ENCODE measurements around the gene SLC2A10. TPM values are rescaled to one million over a fixed set of nuclear protein-coding genes. Genes with fewer than 3 reads are reported as not detected.

SLC2A10 gene
- total RNA-seq, 4 donors from 2014 or later: 0.36 to 4.0 (median 2.4) TPM

DNA sequence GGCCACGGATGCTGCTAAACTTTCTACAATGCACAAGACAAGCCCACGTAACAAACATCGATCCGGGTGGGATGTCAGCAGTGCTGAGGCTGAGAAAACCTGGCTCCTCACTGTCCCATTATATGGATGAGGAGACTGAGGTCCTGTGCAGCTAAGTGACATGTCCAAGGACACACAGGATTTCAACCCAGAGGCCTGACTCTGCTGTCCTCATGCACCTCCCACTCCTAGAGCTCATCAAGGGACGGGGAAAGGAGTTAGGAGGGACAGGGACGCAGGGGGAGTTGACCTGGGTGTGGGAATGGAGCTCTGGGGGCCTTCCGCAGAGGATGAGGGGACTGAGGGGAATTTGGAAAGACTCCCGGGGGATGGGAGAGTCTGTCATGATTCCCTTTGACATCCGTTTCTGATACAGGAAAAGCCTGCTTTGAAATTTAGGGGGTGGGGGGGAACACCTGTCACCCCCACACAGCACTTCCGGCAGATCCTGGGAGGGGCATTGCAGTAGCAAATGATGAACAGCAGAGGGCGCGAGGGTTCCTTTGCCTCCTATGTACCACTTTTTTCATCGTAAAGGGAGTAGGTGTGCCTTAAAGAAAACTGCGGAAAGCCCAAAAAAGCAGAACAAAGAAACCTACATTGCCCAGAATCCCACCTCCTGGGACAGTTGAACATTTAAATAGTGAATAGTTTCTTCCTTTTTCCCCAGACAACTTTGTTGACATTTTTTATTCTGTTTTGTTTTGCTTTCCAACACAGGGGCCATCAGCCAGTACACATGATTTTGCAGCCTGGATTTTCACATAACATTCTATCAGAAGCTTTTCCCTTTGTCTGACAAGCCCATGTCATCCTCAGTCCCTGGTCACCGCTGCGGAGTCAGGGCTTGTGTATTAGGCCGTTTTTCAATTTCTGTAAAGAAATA lies 48.6 kb downstream of the SLC2A10 start:
- intact Hi-C loops (cut with DNase I; ENCODE audit: low total_unique reads): loop anchor here (1.0 to 10.0 kb wide), 2 partner anchors 392 to 627 kb away; no protein-coding TSS in a partner anchor
- Histone ChIP-seq H3K27me3 (no peaks in the 10 kb centered on the region), H3K4me1 (no peaks in the 10 kb centered on the region), H3K27ac (no peak overlapping the region), H3K9me3 (no peaks in the 10 kb centered on the region), H3K36me3 (no peaks in the 10 kb centered on the region), H3K4me3 (no peak overlapping the region)
- peak in 1 of 2 donors; percentile 51 for ATAC-seq
- in situ Hi-C loops (cut with MboI; ENCODE audit: low sequenced_read_pairs in 4 of 4): loop anchor here (5.0 to 25.0 kb wide), 6 partner anchors 254 to 629 kb away; no protein-coding TSS in a partner anchor
- TF ChIP-seq, protein P1, sequence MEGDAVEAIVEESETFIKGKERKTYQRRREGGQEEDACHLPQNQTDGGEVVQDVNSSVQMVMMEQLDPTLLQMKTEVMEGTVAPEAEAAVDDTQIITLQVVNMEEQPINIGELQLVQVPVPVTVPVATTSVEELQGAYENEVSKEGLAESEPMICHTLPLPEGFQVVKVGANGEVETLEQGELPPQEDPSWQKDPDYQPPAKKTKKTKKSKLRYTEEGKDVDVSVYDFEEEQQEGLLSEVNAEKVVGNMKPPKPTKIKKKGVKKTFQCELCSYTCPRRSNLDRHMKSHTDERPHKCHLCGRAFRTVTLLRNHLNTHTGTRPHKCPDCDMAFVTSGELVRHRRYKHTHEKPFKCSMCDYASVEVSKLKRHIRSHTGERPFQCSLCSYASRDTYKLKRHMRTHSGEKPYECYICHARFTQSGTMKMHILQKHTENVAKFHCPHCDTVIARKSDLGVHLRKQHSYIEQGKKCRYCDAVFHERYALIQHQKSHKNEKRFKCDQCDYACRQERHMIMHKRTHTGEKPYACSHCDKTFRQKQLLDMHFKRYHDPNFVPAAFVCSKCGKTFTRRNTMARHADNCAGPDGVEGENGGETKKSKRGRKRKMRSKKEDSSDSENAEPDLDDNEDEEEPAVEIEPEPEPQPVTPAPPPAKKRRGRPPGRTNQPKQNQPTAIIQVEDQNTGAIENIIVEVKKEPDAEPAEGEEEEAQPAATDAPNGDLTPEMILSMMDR (IDR thresholded peaks at IDR 0.05 in 4 of 5, conservative IDR thresholded peaks at IDR 0.05 in 1 of 5): peak; percentile 45 to 78 (median 62)
- TF ChIP-seq POLR2A (IDR thresholded peaks at IDR 0.05): no peak
- no peak for DNase-seq

DNA sequence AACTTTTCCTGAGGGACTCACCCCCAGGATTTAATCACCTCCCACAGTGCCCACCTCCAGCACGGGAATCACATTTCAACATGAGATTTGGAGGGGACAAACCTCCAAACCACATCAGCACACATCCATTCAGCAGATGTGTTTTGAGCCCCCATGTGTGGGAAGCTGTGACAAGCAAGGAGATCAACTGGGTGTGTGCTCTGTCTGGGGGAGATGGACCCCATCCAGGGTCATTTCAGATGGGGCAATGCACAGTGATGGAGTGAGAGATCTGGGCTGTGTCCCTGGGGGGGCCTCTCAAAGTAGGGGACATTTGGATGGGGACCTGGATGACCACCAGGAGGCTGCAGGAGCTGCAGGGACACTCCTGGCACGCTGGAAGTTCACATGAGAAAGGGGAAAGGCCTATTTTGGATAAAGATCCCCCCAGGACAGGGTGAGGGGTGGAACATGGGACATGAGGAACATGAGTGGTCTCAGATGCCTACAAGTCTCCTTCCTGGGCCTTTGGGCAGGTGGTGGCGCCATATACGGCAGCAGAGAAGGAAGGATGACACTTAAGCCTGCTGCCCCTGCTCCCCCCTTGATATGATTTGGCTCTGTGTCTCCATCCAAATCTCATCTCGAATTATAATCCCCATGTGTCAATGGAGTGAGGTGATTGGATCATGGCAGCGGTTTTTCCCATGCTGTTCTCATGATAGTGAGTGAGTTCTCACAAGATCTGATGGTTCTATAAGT lies 49.6 kb downstream of the SLC2A10 start:
- intact Hi-C loops (cut with DNase I; ENCODE audit: low total_unique reads) (loop anchor here (1.0 to 10.0 kb wide), 2 partner anchors 391 to 626 kb away; no protein-coding TSS in a partner anchor), in situ Hi-C loops (cut with MboI; ENCODE audit: low sequenced_read_pairs in 4 of 4) (loop anchor here (5.0 to 25.0 kb wide), 6 partner anchors 253 to 628 kb away; no protein-coding TSS in a partner anchor)
- Histone ChIP-seq H3K4me3 (no peak overlapping the region), H3K9me3 (no peaks in the 10 kb centered on the region), H3K4me1 (no peaks in the 10 kb centered on the region), H3K27me3 (no peaks in the 10 kb centered on the region), H3K27ac (no peak overlapping the region), H3K36me3 (no peaks in the 10 kb centered on the region)
- ATAC-seq (no peak), DNase-seq (no peak)
- no peak for TF ChIP-seq POLR2A (IDR thresholded peaks at IDR 0.05)
- TF ChIP-seq, protein P1 (IDR thresholded peaks at IDR 0.05 in 4 of 5, conservative IDR thresholded peaks at IDR 0.05 in 1 of 5): no peak

DNA sequence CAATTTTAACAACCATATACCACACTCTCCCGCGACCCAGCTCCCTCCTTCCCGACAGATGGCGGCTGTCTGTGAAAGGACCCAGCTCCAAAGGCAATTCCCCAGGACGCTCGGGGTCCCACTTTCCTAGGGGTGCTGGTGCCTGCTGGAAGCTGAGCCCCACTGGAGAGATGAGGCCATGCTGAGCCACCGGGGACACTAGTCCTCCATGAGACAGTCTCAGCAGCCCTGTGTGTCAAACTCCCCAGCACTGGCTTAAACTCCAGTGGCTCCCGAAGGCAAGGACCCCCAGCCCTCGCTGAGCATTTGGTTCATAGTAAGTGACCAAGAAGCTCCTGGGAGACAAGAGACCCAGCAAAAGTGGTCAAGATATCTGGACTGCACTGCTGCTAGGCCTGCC lies 52.1 kb downstream of the SLC2A10 start:
- Histone ChIP-seq H3K27ac (no peak overlapping the region), H3K36me3 (no peaks in the 10 kb centered on the region), H3K9me3 (no peaks in the 10 kb centered on the region), H3K27me3 (no peaks in the 10 kb centered on the region), H3K4me1 (no peaks in the 10 kb centered on the region), H3K4me3 (no peak overlapping the region)
- intact Hi-C loops (cut with DNase I; ENCODE audit: low total_unique reads): no loop called here
- no peak for TF ChIP-seq POLR2A (IDR thresholded peaks at IDR 0.05)
- TF ChIP-seq, protein P1 (IDR thresholded peaks at IDR 0.05 in 4 of 5, conservative IDR thresholded peaks at IDR 0.05 in 1 of 5): no peak
- in situ Hi-C loops (cut with MboI; ENCODE audit: low sequenced_read_pairs in 4 of 4): loop anchor here (25.0 kb wide), 4 partner anchors 251 to 626 kb away; no protein-coding TSS in a partner anchor
- ATAC-seq (no peak), DNase-seq (no peak)

DNA sequence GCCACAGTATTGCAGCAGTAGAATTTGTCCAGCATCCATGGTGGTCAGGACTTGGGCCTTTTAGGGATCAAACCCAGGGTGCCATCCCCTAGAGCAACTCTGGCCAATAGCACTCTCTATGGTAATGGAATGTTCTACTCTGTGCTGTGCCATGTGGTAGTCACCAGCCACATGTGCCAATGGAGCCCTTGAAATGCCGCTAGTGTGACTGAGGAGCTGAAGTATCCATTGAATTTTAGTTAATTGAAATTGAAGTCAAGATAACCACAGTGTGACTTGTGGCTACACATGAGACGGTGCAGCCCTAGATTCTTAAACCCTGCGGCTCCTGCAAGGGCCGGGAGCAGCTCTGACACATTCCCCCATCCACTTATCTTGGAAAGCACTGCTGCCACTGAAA lies 54.6 kb downstream of the SLC2A10 start:
- H3K36me3 ChIP-seq: no peaks in the 10 kb centered on the region
- no peaks in the 10 kb centered on the region for H3K9me3 ChIP-seq
- no peak overlapping the region for H3K4me3 ChIP-seq
- no peak overlapping the region for H3K27ac ChIP-seq
- H3K4me1 ChIP-seq: no peaks in the 10 kb centered on the region
- DNase-seq (no peak), ATAC-seq (no peak)
- TF ChIP-seq POLR2A (IDR thresholded peaks at IDR 0.05): no peak
- in situ Hi-C loops (cut with MboI; ENCODE audit: low sequenced_read_pairs in 4 of 4) (loop anchor here (25.0 kb wide), 4 partner anchors 248 to 623 kb away; no protein-coding TSS in a partner anchor), intact Hi-C loops (cut with DNase I; ENCODE audit: low total_unique reads) (no loop called here)
- no peaks in the 10 kb centered on the region for H3K27me3 ChIP-seq
